GM12878 (cell line): ENCODE results near the gene TMEM140. TPM values are rescaled to one million over a fixed set of nuclear protein-coding genes. Genes with fewer than 3 reads are reported as not detected.

Experiments
- ATAC-seq: fragments of 200-7000 bp; cut with Tn5 transposase; 3 replicates; pipeline ENCODE4 v1.9.1; 2020; ENCODE audit warnings: mild to moderate bottlenecking, moderate library complexity
- BruUV-seq: library from RNA; stranded (reverse); fragments of 400-500 nt; replicated peaks from 2 replicates; lab custom pipeline; 2021; lab: Mats Ljungman, UMichigan
- CTCF ChIA-PET: fragments of 300-600 bp; sonication (Branson Sonifier 250); formaldehyde crosslinking; extraction: SDS; loops from one replicate; lab custom pipeline; 2021; ENCODE audit warnings: inconsistent platforms; lab: Yijun Ruan, JAX
- POLR2A ChIA-PET: fragments of 350-600 bp; formaldehyde crosslinking; extraction: SDS; loops from one replicate; lab custom pipeline; 2021; ENCODE audit warnings: inconsistent platforms; lab: Charles Lee
- RAD21 ChIA-PET: fragments of 300-600 bp; sonication (Branson Sonifier 250); formaldehyde crosslinking; loops from one replicate; lab custom pipeline; 2023; ENCODE audit warnings: antibody characterized with exemption; ENCODE audit not compliant: unreplicated experiment; lab: Charles Lee
- SMC1A ChIA-PET: fragments of 300-600 bp; sonication (Branson Sonifier 250); formaldehyde crosslinking; loops from one replicate; lab custom pipeline; 2023; ENCODE audit not compliant: unreplicated experiment, uncharacterized antibody; lab: Charles Lee
- DNase-seq: peaks from one replicate; pipeline ENCODE4 v3.0.0-alpha.2; 2011; ENCODE audit warnings: low read depth, low spot score
- FAIRE-seq: peaks from 3 replicates; lab custom pipeline; 2011; peaks lifted over from hg19 to GRCh38; lab: Jason Lieb, UNC
- H2AFZ ChIP-seq: 2 replicates; pipeline ENCODE4 v1.6.0; 2011; ENCODE audit warnings: low read depth, low read length, control low read depth; ENCODE audit not compliant: control insufficient read depth
- H3K27ac ChIP-seq: 2 replicates; pipeline ENCODE4 v1.5.1; 2011; ENCODE audit warnings: control low read depth; ENCODE audit not compliant: control insufficient read depth, insufficient read depth
- H3K27me3 ChIP-seq, 2 experiments: replicated peaks in 1 of 2; 2 replicates each; pipeline versions ENCODE4 v1.6.0 to v1.6.1; 2011; ENCODE audit warnings: low read length in 1 of 2; ENCODE audit not compliant: control insufficient read depth in 2 of 2, insufficient read depth in 2 of 2
- H3K36me3 ChIP-seq, 2 experiments: 2 replicates each; pipeline ENCODE4 v1.5.1; 2011; ENCODE audit warnings: low read length in 1 of 2; ENCODE audit not compliant: control insufficient read depth in 2 of 2, insufficient read depth in 2 of 2
- H3K4me1 ChIP-seq: 2 replicates; pipeline ENCODE4 v1.6.1; 2011; ENCODE audit warnings: mild to moderate bottlenecking, low read length, moderate library complexity, mixed read lengths; ENCODE audit not compliant: control insufficient read depth, insufficient read depth
- H3K4me2 ChIP-seq: 2 replicates; pipeline ENCODE4 v1.6.0; 2011; ENCODE audit warnings: control low read depth; ENCODE audit not compliant: control insufficient read depth, insufficient read depth
- H3K4me3 ChIP-seq: fragments of 200-600 bp; sonication (generic); 2 replicates; pipeline ENCODE4 v1.5.1; 2016
- H3K79me2 ChIP-seq: 2 replicates; pipeline ENCODE4 v1.6.0; 2011; ENCODE audit warnings: low read length; ENCODE audit not compliant: control insufficient read depth, insufficient read depth
- H3K9ac ChIP-seq: 2 replicates; pipeline ENCODE4 v1.8.0; 2011; ENCODE audit warnings: low read length, control low read depth, mixed read lengths; ENCODE audit not compliant: control insufficient read depth, insufficient read depth
- H3K9me3 ChIP-seq: replicated peaks from 3 replicates; pipeline ENCODE4 v1.5.1; 2011; ENCODE audit warnings: mild to moderate bottlenecking, low read length; ENCODE audit not compliant: control insufficient read depth, insufficient read depth
- H4K20me1 ChIP-seq: 2 replicates; pipeline ENCODE4 v1.6.0; 2011; ENCODE audit not compliant: control insufficient read depth, insufficient read depth
- BCLAF1 ChIP-seq: fragments of 450-650 bp; IDR thresholded peaks from 2 replicates; pipeline ENCODE4 v1.6.1; 2017; ENCODE audit warnings: antibody characterized with exemption, mild to moderate bottlenecking, moderate library complexity
- RUNX3 ChIP-seq: IDR thresholded peaks from 2 replicates; pipeline ENCODE4 v1.6.1; 2012; ENCODE audit warnings: low read length, inconsistent platforms
- STAT3 ChIP-seq: IDR thresholded peaks from 2 replicates; pipeline ENCODE4 v1.6.1; 2011; ENCODE audit warnings: low read depth, low read length, improper control_type of control experiment
- ZNF687 ChIP-seq: fragments of 450-650 bp; IDR thresholded peaks from 2 replicates; pipeline ENCODE4 v1.6.1; 2017; ENCODE audit warnings: mild to moderate bottlenecking, moderate library complexity
- WGBS: methylation state at CpG from one replicate; pipeline ENCODE4 v1.1.6; 2016; ENCODE audit warnings: low lambda C conversion rate; ENCODE audit not compliant: insufficient replicate concordance, insufficient coverage; ENCODE audit errors: missing lambda C conversion rate; 5-methylcytosine and 5-hydroxymethylcytosine counted together
- in situ Hi-C: fragments of 300-500 bp; cut with MboI; formaldehyde crosslinking; loops from 9 replicates; pipeline ENCODE4 v1.14.3; 2018; ENCODE audit warnings: mixed read lengths
- intact Hi-C: fragments of 100-400 bp; cut with micrococcal nuclease; formaldehyde crosslinking; loops from one replicate; pipeline ENCODE4 v1.14.2; 2022; ENCODE audit not compliant: unreplicated experiment
- polyA plus RNA-seq, 11 experiments: library from polyadenylated mRNA; depleted of rRNA in 4 of 11; unstranded in 6 of 11; stranded (reverse) in 5 of 11; fragments of >200 nt; fragmentation: Nextera tagmentation in 4 of 11; fragmentation: Illumina TruSeq in 1 of 11; extraction: Ambion mirVana in 4 of 11; extraction: Trizol in 1 of 11; gene quantifications; 1 replicate in 1 of 11; 2 replicates in 10 of 11; pipeline versions ENCODE4 v1.2.1 to v1.2.3, GENCODE V29; 2011 to 2016; ENCODE audit warnings: inconsistent platforms in 2 of 11, missing spikeins in 2 of 11, low read depth in 1 of 11
- total RNA-seq, 4 experiments: library from RNA; depleted of rRNA in 3 of 4; stranded (reverse); fragments of >200 nt in 3 of 4; fragmentation: Illumina TruSeq in 1 of 4; extraction: Trizol in 1 of 4; gene quantifications; 2 replicates each; pipeline versions ENCODE4 v1.2.1 to v1.2.3, GENCODE V29; 2013 to 2021

TMEM140 gene
- total and polyA plus RNA-seq, 10 of the 15 experiments (the other 5 are each of a cell fraction or from before 2014, with no cell fraction given): 0.85 to 20.7 (median 3.3) TPM

GRCh38 chr7:135189221-135189662 lies 41.4 kb downstream of the TMEM140 start:
- no peak for ATAC-seq
- H3K27ac ChIP-seq: peak overlapping the region; percentile 46; the same call in 1 of the 2 replicates
- H3K36me3 ChIP-seq: peaks cover 25 to 40% of the 10 kb centered on the region in 2 experiments
- H2AFZ ChIP-seq: no peak overlapping the region
- peaks cover 32% of the 10 kb centered on the region for H3K79me2 ChIP-seq
- in situ Hi-C loops: no loop called here
- 0 out of 2 replicates have a peak overlapping the region, but pooled peaks have one; percentile 19 for H3K4me2 ChIP-seq
- no peaks in the 10 kb centered on the region; the same call in 2 of the 3 replicates for H3K9me3 ChIP-seq
- H3K9ac ChIP-seq: no peak overlapping the region
- RAD21 ChIA-PET: interaction anchor here (0.8 to 8.4 kb wide), 18 partner anchors 10 to 542 kb away, joined by 3 to 230 read pairs (median 6); partner anchors contain the start of genes AGBL3, CYREN, TMEM140 and WDR91
- H3K4me1 ChIP-seq: peaks cover 33% of the 10 kb centered on the region
- FAIRE-seq: no peak
- intact Hi-C loops: loop anchor here (5.0 kb wide), 1 partner anchor 83 kb away; no protein-coding TSS in a partner anchor
- no peaks in the 10 kb centered on the region for H3K27me3 ChIP-seq
- POLR2A ChIA-PET: interaction anchor here (0.6 to 9.9 kb wide), 15 partner anchors 9 to 542 kb away, joined by 3 to 299 read pairs (median 10); partner anchors contain the start of genes CYREN, TMEM140 and WDR91
- CTCF ChIA-PET: interaction anchor here (0.7 to 10.2 kb wide), 12 partner anchors 9 to 557 kb away, joined by 3 to 135 read pairs (median 7); partner anchors contain the start of genes AGBL3, CYREN and WDR91
- TF ChIP-seq STAT3: no peak
- no peak for TF ChIP-seq RUNX3
- SMC1A ChIA-PET: interaction anchor here (0.7 to 9.3 kb wide), 16 partner anchors 10 to 368 kb away, joined by 3 to 251 read pairs (median 6); partner anchors contain the start of genes AGBL3, CYREN, TMEM140 and WDR91
- H3K4me3 ChIP-seq: no peak overlapping the region
- H4K20me1 ChIP-seq: no peaks in the 10 kb centered on the region
- BruUV-seq: no TSS peak
- no peak for DNase-seq
- 95% methylated on average over 6 of the region's 6 CpGs for WGBS

GRCh38 chr7:135189961-135190360 lies 42.1 kb downstream of the TMEM140 start:
- Histone ChIP-seq H3K4me3 (no peak overlapping the region), H3K79me2 (peaks cover 32% of the 10 kb centered on the region), H3K4me1 (peaks cover 33% of the 10 kb centered on the region), H3K36me3 (peaks cover 25 to 42% of the 10 kb centered on the region in 2 experiments), H3K27ac (no peak overlapping the region), H3K9me3 (no peaks in the 10 kb centered on the region), H4K20me1 (no peaks in the 10 kb centered on the region), H3K9ac (no peak overlapping the region), H3K27me3 (no peaks in the 10 kb centered on the region), H3K4me2 (no peak overlapping the region), H2AFZ (no peak overlapping the region)
- BruUV-seq: no TSS peak
- intact Hi-C loops (loop anchor here (5.0 kb wide), 1 partner anchor 82 kb away; no protein-coding TSS in a partner anchor), in situ Hi-C loops (no loop called here)
- ChIA-PET CTCF (interaction anchor here (1.8 to 10.2 kb wide), 3 partner anchors 11 to 17 kb away, joined by 6 to 135 read pairs (median 108); partner anchors contain the start of genes CYREN and WDR91), RAD21 (interaction anchor here (0.7 to 8.4 kb wide), 10 partner anchors 9 to 202 kb away, joined by 3 to 230 read pairs (median 27); partner anchors contain the start of genes AGBL3, CYREN and WDR91), POLR2A (interaction anchor here (1.1 to 9.9 kb wide), 7 partner anchors 9 to 202 kb away, joined by 3 to 299 read pairs (median 12); partner anchors contain the start of genes CYREN, TMEM140 and WDR91), SMC1A (interaction anchor here (0.8 to 9.3 kb wide), 12 partner anchors 9 to 202 kb away, joined by 3 to 251 read pairs (median 6); partner anchors contain the start of genes CYREN and WDR91)
- FAIRE-seq (no peak), ATAC-seq (no peak), DNase-seq (no peak)
- 0 out of 2 replicates have a peak, but pooled peaks have one; percentile 12 for TF ChIP-seq ZNF687
- no peak for TF ChIP-seq BCLAF1
- 99% methylated on average over 4 of the region's 4 CpGs for WGBS
